ENCODE results near the gene EGLN3. TPM values are rescaled to one million over a fixed set of nuclear protein-coding genes. Genes with fewer than 3 reads are reported as not detected.

The EGLN3 gene
- total RNA-seq, 4 donors from 2014 or later: 10.7 to 125 (median 45.2) TPM

DNA sequence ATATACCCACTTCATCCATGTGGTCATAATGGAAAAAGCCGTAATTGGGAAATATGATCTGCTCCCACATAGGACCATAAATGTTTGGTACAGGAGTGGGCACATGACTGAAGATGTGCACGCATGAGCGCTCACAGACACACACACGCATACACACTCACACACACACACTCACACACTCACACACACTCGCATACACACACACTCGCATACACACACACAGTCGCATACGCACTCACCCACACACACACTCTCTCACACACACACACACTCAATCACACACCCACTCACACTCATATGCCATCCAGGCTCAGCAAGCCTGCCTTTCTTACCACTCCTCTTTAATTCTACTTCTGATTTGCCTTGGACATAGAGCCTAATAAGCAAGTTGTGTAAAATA, 45.6 kb upstream of the EGLN3 start:
- Histone ChIP-seq H3K4me3 (no peak overlapping the region), H3K36me3 (no peaks in the 10 kb centered on the region), H3K9me3 (no peaks in the 10 kb centered on the region), H3K27ac (no peak overlapping the region), H3K4me1 (peaks cover 0 to 2% (median 0%) of the 10 kb centered on the region in 4 donors), H3K27me3 (no peaks in the 10 kb centered on the region)
- DNase-seq: no peak
- 97% methylated on average over 5 to 8 of the region's 8 CpGs for WGBS, 2 donors (ENCODE audit: low coverage in 1 of 2)
- intact Hi-C loops (cut with DNase I; ENCODE audit: low total_unique reads) (no loop called here), in situ Hi-C loops (cut with MboI; ENCODE audit: low pct_ligation_motif_present in 1 of 4, low pct_unique_long_range_greater_than_20kb in 1 of 4, low sequenced_read_pairs in 3 of 4) (no loop called here)
- TF ChIP-seq POLR2AphosphoS5 (IDR thresholded peaks at IDR 0.05) (no peak), POLR2A (IDR thresholded peaks at IDR 0.05) (no peak), EP300 (IDR thresholded peaks at IDR 0.05; ENCODE audit: low read depth) (no peak)
- TF ChIP-seq, protein P1, sequence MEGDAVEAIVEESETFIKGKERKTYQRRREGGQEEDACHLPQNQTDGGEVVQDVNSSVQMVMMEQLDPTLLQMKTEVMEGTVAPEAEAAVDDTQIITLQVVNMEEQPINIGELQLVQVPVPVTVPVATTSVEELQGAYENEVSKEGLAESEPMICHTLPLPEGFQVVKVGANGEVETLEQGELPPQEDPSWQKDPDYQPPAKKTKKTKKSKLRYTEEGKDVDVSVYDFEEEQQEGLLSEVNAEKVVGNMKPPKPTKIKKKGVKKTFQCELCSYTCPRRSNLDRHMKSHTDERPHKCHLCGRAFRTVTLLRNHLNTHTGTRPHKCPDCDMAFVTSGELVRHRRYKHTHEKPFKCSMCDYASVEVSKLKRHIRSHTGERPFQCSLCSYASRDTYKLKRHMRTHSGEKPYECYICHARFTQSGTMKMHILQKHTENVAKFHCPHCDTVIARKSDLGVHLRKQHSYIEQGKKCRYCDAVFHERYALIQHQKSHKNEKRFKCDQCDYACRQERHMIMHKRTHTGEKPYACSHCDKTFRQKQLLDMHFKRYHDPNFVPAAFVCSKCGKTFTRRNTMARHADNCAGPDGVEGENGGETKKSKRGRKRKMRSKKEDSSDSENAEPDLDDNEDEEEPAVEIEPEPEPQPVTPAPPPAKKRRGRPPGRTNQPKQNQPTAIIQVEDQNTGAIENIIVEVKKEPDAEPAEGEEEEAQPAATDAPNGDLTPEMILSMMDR (IDR thresholded peaks at IDR 0.05): no peak

DNA sequence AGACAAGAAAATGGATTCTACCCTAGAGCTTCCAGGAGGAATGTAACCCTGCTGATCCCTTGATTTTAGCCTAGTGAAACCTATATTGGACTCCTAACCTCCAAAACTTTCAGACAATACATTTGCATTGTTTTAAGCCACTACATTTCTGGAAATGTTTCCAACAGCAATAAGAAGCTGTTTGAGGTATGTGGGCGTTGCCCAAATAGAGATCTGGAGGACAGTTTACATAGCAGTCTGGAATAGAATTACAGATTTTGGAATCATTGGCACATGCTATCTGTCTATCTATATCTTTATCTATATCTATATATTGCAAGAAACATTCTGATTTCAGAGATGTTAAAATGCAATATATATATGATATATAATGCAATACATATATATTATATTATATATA, 42.4 kb upstream of the EGLN3 start:
- in situ Hi-C loops (cut with MboI; ENCODE audit: low pct_ligation_motif_present in 1 of 4, low pct_unique_long_range_greater_than_20kb in 1 of 4, low sequenced_read_pairs in 3 of 4): no loop called here
- Histone ChIP-seq H3K9me3 (no peaks in the 10 kb centered on the region), H3K4me3 (no peak overlapping the region), H3K4me1 (peaks cover 0 to 11% (median 2%) of the 10 kb centered on the region in 4 donors), H3K27ac (no peak overlapping the region), H3K36me3 (no peaks in the 10 kb centered on the region), H3K27me3 (no peaks in the 10 kb centered on the region)
- DNase-seq: no peak
- 14 to 26% methylated on average over 1 of the region's 1 CpG for WGBS, 2 donors (ENCODE audit: low coverage in 1 of 2)
- intact Hi-C loops (cut with DNase I; ENCODE audit: low total_unique reads): no loop called here
- TF ChIP-seq, protein P1 (IDR thresholded peaks at IDR 0.05): no peak
- TF ChIP-seq POLR2AphosphoS5 (IDR thresholded peaks at IDR 0.05): no peak
- TF ChIP-seq POLR2A (IDR thresholded peaks at IDR 0.05): no peak
- TF ChIP-seq EP300 (IDR thresholded peaks at IDR 0.05; ENCODE audit: low read depth): no peak

DNA sequence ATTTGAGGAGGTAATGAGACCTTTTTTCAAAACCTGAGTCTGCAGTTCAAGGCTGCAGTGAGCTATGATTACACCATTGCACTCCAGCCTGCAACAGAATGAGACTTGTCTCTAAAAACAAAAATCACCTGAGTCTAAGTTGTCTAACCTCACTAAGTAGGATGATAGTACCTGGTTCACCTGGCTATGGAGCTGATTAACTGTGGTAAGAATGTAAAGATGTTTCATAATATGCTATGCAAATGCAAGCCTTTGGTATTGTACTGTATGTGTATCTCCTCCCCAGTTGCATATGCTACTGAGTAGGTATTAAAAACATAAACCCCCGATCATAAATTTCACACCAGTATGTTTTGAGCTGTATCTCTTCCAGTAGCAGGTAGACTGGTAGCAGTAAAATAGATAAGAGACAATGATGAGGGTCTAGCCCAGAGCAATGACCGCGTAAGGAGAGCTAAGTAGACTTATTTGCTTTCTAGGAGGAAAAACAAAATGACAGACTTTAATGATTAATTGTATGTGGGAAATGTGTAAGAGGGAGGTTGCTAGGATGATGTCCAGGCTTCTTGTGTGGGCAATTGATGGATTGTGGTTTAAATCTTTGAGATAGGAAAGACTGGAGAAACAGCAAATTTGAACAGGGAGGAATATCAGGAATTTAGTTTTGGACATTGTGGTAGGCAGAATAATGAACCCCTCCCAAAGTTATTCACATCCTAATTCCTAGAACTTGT, 41.6 kb upstream of the EGLN3 start:
- no peak for DNase-seq
- no peak for TF ChIP-seq EP300 (IDR thresholded peaks at IDR 0.05; ENCODE audit: low read depth)
- no peak for TF ChIP-seq POLR2AphosphoS5 (IDR thresholded peaks at IDR 0.05)
- TF ChIP-seq, protein P1 (IDR thresholded peaks at IDR 0.05): no peak
- TF ChIP-seq POLR2A (IDR thresholded peaks at IDR 0.05): no peak
- 94 to 96% methylated on average over 3 of the region's 3 CpGs for WGBS, 2 donors (ENCODE audit: low coverage in 1 of 2)
- no peaks in the 10 kb centered on the region for H3K9me3 ChIP-seq
- in situ Hi-C loops (cut with MboI; ENCODE audit: low pct_ligation_motif_present in 1 of 4, low pct_unique_long_range_greater_than_20kb in 1 of 4, low sequenced_read_pairs in 3 of 4) (no loop called here), intact Hi-C loops (cut with DNase I; ENCODE audit: low total_unique reads) (no loop called here)
- no peak overlapping the region for H3K4me3 ChIP-seq
- H3K36me3 ChIP-seq: no peaks in the 10 kb centered on the region
- no peak overlapping the region for H3K27ac ChIP-seq
- H3K4me1 ChIP-seq: peaks cover 0 to 11% (median 2%) of the 10 kb centered on the region in 4 donors
- H3K27me3 ChIP-seq: no peaks in the 10 kb centered on the region

DNA sequence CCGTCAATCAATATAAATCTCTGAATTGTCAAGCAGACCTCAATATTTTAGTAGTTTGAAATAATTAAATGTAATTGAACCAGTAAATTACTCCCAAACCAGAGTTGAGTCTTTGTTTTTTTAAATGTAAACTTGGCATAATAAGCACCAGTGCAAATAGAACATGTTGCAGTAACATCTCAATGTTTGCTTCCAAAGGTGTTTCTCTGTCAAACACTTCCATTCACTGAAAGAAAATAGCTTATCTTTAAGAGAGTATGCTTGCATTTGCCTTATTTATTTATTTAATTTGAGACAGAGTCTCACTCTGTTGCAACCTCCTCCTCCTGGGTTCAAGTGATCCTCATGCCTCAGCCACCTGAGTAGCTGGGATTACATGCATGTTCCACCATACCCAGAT, 39.9 kb upstream of the EGLN3 start:
- DNase-seq: no peak
- Histone ChIP-seq H3K27me3 (no peaks in the 10 kb centered on the region), H3K9me3 (no peaks in the 10 kb centered on the region), H3K27ac (no peak overlapping the region), H3K4me3 (no peak overlapping the region), H3K36me3 (no peaks in the 10 kb centered on the region), H3K4me1 (peaks cover 0 to 11% (median 2%) of the 10 kb centered on the region in 4 donors)
- intact Hi-C loops (cut with DNase I; ENCODE audit: low total_unique reads) (no loop called here), in situ Hi-C loops (cut with MboI; ENCODE audit: low pct_ligation_motif_present in 1 of 4, low pct_unique_long_range_greater_than_20kb in 1 of 4, low sequenced_read_pairs in 3 of 4) (no loop called here)
- TF ChIP-seq POLR2A (IDR thresholded peaks at IDR 0.05): no peak
- no peak for TF ChIP-seq EP300 (IDR thresholded peaks at IDR 0.05; ENCODE audit: low read depth)
- TF ChIP-seq, protein P1 (IDR thresholded peaks at IDR 0.05): no peak
- TF ChIP-seq POLR2AphosphoS5 (IDR thresholded peaks at IDR 0.05): no peak
- 90 to 100% methylated on average over 1 of the region's 1 CpG for WGBS, 2 donors (ENCODE audit: low coverage in 1 of 2)

Data from transverse colon (tissue), 4 donors.